ENCODE results near the gene PUM1.

The PUM1 gene

DNA sequence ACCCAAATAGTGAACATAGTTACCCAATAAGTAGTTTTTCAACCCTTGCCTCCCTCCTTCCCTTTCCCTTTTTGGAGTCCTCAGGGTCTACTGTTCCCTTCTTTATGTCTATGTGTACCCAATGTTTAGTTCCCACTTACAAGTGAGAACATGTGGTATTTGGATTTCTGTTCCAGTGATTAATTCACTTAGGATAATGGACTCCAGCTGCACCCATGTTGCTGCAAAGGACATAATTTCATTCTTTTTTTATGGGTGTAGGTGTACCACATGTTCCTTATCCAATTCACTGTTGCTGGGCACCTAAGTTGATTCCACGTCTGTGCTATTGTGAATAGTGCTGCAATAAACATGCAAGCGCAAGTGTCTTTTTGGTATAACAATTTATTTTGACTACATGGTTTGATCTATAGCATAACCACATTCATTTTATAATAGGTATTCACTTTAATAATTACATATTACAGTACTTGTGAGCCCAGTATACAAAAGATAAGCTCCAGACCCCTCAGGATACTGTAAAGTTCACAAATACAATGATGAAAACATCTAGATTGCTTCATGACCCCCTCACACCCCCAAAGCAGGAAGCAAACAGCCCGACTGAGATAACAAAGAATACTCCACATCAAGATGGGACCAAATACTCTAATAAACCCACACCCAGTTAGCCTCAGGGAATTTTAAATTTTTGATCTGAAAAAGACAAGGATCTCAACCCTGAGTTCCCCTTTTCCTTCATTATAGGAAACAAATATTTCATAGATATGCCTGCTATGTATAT lies 45.3 kb downstream of the PUM1 start:
- DNase-seq: no peak

GRCh38 chr1:31019401-31019800 lies 46.1 kb downstream of the PUM1 start:
- no peak for DNase-seq

DNA sequence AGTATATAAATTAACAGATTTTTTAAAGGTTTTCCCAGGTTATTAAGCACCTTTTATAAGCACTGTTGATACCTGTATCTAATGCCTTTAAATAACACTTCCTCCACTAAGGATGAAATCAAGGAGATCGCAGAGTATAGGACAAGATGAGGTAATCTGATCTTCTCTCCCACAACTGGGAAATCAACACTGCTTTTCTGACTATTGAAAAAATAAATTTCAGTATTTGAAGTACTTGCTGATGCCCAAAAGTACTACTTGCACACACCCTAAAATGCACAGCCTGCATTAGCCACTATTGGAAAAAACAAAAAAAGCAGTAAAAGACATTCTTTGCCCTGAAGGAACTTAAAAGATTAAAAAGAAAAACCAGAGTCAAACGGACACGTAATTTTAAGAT lies 48.6 kb downstream of the PUM1 start:
- no peak for DNase-seq

DNA sequence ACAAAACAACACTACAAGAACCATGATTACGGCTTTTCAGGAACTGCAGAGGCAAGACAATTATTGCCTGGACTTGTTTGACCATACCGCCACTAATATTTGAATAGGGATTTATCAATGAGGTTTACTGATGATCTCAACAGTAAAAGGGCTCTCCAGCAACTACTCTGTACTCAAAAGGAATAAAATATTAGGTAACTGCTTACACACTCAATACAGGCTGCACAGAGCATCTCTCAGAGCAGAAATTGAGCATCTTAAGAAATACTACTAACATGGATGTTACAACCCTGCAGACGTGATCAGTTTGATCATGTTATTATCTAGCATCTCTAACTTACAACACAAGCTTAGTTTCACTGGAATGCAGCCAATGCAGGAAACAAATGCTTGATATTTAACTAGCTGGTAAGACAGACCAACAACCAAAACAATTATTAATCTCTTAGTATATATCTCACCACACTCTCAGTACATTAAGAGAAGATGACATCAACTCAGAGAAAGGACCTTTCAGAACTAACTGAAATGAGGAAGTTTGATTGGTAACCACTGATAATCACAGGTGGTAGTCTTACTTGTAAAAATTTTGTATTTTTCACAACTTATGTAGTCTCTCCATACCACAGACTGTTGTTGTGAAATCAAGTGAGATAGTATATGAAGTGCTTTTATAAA lies 52.2 kb downstream of the PUM1 start:
- no peak for DNase-seq

DNA sequence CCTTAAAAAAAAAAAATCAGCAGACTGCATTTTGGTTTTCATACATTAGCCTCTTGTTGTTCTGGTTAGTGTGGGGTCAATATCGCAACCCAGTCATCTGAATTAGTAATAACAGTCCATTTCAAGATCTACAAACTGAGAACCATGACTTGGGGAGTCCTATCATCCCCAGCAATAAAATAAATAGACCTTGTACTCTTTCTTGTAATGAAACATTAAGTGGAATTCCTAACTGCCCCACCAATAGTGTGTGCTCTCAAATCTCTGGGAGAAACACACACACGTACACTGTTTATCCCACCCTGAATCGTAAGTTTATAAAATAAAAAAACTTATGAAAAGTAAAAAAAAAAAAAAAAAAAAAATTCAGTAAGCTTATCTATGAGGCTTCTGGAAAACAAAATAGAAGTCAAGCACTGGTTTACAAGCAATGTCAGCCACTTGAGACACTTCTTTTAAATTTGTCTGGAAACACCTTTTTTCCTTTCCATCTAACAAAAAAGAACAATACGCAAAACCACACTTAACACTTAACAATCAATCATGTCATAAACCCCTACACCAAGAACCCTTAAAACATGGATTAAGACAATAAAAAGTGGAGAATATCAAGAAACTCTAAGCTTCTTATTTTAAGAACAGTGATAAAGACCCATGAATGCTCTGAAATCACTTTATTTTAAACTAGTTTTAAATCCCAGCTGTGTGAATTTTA lies 53.1 kb downstream of the PUM1 start:
- no peak for DNase-seq

GRCh38 chr1:31011719-31012118 lies 53.8 kb downstream of the PUM1 start:
- no peak for DNase-seq

DNA sequence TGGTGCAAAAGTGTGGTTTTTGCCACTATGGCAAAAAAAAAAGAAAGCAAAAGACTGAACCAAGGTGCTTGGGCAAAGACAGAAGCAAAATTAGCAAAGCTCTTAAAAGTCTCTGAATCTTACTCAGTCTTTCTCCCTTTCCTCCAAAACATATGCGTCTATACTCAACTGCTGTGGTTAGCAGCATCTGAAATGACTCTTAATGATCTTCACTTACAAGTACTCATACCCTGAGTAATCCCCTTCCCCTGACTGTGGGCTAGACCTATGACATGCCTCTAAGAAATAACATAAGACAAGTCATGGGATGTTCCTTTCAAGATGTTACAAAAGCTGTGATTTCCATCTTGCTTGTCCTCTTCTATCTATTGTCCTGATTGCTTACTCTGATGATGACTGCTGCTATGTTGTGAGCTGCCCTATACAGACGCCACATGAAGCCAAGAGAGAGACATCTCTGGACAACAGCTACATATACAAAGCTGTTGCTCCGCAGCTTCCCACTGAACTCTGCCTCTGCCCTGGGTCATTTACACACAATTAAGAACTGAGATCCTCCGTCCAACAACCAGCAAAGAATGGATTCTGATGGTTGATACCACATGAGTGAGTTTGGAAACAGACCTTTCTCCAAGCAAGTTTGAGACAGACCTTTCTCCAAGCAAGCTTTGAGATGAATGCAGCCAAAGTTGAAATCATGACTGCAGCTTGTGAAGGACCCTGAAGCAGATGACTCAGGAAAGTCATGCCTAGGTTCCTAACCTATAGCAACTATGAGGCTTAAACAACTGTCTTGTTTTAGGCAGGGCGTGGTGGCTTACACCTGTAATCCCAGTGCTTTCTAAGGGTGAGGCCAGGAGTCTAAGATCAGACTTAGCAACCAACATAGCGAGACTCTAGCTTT lies 55.2 kb downstream of the PUM1 start:
- no peak for DNase-seq

DNA sequence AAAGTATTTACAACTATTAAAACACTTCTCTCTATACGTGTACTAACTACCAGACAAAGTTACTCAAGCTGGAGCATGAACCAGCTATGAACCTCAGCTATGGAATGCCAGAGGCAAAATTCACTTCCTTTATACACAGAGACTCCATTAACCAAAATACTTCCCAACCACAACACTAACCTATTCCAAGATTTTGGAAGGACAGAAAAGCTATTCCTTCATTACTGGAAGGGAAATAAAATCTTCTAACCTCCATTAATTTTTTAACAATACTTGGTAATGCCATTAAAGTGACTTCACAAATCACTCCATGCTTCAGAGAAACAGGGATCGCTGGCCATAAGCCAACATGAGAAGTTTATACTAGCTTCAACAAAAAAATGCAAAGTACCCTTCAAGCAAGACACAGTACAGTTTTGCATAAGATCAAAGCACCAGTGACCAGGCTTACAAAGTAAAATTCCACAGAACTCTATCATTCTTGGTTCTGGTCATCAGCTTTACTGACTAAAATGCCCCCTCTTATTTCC lies 58.0 kb downstream of the PUM1 start:
- DNase-seq: no peak

- no peak for DNase-seq
Observed at GRCh38 chr1:31006747-31007146, 58.8 kb downstream of the PUM1 start.

- DNase-seq: no peak
Observed at GRCh38 chr1:31005617-31006166, 59.8 kb downstream of the PUM1 start.

DNA sequence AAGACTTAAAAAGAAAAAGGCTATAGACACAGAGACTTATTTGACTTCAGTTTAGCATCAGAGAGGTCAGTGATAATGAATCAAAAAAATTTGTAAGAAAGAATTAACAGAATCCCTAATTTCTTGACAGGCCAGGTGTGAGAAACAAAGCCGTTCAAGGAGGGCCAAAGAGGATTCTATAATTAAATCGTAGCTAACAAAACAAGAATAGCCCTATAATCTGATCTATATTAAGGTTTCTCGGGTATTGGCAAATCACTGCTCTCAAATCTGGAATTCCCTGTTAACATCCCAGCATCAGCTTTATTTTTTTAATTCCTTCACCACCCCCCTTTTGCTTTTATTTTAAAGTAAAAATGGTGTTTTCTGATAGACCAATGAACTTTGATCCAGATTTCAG lies 60.3 kb downstream of the PUM1 start:
- no peak for DNase-seq

- no peak for DNase-seq
Observed at GRCh38 chr1:31004231-31004621, 61.3 kb downstream of the PUM1 start.

- DNase-seq: no peak
Observed at GRCh38 chr1:31003613-31004230, 61.8 kb downstream of the PUM1 start.

DNA sequence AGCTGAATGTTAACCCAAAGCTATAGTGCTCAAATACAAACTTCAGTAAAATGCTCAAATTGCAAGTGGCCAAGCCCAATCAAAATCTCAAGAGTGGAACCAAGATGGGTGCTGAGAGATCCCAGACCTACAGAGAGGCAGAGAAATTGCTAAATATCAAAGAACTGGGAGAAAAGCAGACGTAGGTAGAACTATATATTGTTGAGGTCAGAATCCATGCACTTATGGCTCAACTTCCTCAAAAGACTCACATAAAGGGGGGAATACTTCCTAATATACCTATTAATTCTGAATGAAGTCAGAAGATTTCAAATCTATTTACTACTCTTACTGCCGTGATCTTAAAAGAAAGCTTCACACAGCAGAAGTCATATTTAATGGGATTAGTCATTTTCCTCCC lies 65.2 kb downstream of the PUM1 start:
- DNase-seq: no peak

DNA sequence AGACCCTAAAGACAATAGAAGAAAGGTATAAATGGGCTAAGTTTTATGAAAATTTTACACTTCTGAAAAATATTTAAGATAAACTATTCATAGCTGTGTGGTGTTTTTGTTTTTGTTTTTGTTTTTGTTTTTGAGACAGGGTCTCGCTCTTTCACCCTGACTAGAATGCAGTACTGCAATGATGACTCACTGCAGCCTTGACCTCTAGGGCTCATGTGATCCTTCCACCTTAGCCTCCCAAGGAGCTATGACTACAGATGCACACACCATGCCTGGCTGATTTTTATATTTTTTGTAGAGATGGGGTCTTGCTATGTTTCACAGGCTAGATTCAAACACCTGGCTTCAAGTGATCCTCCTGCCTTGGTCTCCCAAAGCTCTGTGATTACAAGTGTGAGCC lies 66.6 kb downstream of the PUM1 start:
- no peak for DNase-seq

DNA sequence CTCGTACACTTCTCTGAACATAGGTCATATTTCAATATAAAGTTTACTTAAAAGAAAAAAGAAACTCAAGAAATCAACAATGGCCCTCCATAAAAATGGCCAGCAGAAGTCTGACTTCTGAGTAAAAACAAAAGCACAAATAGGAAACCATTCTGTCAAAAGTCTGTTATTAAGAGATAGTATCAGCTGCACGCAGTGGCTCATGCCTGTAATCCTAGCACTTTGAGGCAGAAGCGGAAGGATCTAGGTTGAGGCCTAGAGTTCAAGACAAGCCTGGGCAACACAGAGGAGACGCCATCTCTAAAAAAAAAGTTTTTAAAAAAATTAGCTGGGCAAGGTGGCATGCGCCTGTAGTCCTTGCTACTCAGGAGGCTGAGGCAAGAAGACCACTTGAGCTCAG lies 67.3 kb downstream of the PUM1 start:
- no peak for DNase-seq

DNA sequence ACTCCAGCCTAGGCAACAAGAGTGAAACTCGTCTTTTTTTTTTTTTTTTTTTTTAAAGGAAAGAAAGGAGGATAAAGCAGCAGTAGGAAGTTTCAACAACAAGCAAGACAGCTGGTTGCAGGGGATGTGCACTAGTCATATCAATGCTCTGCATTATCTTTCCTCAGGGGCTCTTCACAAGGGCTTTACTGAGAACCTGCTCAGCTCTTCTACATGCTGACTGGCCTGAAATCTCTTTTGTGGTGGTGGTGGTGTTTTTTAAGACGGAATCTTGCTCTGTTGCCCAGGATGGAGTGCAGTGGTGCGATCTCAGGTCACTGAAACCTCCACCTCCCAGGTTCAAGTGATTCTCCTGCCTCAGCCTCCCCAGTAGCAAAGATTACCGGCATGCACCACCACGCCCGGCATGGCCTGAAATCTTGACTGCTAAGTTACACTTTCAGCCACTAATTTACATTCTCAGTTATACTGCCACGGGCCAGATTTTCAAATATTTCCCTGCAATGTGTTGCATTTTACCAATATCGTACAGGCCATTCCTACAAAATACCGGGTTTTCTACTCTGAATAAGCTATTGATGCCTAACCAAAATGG lies 68.0 kb downstream of the PUM1 start:
- DNase-seq: no peak

DNA sequence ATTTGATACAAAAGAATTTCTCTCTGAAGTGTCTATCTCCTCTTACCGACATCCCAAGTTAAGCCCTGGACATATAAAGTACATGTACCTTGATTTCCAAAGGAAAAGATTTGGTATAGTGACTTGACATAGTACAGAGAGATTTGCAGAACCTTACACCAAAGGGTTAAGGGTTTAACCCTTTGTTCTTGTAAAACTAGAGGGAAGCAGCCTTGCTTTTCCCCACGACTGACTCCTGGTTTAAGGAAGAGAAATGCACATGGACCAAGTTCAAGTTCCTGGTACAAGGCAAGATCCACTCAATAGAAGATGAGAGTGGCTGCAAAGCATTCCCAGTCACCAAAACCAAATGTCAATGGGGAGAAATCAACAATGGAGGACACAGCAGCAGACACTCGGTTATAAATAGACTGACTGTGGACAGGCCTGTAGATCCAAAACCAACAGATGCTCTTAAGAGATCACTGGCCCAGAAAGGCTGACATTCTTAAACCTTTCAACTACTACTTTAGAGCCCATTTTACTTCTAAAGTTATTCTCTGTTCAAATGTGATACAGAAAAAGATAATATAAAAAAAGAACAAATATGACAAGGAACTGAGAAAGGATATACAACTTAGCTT lies 69.4 kb downstream of the PUM1 start:
- no peak for DNase-seq

DNA sequence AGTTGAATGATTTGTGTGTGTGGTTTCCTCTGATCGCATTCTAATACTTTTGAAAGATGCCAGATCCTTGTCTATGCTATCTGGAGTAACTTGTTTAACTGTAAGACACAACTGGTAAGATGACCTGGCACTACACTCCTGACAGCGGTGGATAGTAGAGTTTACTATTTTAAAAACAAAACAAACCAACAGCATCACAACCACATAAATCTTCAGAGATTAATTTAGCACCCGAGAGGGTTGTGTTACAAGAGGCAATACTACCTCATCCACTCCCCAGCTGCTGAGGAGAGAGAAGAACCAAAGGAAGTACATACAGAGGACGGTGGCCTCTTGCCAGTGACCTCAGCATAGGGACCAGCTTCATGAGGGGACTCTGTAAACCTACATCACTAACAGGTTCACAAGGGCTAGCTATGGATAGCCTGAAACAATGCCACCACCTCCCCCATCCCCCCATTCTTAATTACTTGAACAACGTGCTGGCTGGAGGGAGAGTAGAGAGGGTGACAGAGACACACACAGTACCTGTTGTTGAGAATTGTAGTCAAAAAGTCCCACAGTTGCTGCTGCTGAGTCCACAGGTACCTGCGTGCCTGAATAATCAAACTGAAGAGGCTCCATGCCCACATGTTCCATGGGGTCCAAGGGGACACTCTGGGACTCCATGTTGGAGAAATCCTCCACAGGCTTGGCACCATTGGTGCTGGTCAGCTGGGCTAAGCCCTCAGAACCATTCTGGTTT lies 73.5 kb downstream of the PUM1 start:
- no peak for DNase-seq

DNA sequence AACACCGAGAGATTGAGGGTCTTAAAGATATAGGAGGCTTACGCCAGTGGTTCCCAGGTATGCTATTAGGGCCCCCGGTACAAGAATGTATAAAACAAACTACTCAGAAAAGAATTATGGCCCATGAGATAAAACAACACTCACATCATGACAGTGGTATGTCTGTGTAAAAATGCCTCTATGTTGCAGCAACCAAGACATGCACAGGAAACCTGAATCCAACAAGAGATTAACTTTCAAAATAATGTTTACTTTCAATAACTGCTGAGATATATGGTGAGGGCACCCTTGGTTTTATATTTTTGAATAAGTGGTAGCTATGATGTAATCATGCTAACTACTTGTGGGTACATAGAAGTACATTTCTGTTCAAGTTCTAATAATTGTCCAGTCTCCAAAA lies 74.9 kb downstream of the PUM1 start:
- no peak for DNase-seq

Data from NK-92 treated with Interleukin-12 subunit alpha and Interleukin-12 subunit beta, amount 100 ng/mL, for 24 hours (cell line).